NCI-H2107 treated with DMSO at 0.1 percent for 48 hours (cell line): Measurements from ENCODE around the gene ADGRF4.

Source experiments
- DNase-seq: peaks from one replicate; lab custom pipeline; 2025; ENCODE audit not compliant: unreplicated experiment; lab: John Stamatoyannopoulos, UW

ADGRF4 gene, protein sequence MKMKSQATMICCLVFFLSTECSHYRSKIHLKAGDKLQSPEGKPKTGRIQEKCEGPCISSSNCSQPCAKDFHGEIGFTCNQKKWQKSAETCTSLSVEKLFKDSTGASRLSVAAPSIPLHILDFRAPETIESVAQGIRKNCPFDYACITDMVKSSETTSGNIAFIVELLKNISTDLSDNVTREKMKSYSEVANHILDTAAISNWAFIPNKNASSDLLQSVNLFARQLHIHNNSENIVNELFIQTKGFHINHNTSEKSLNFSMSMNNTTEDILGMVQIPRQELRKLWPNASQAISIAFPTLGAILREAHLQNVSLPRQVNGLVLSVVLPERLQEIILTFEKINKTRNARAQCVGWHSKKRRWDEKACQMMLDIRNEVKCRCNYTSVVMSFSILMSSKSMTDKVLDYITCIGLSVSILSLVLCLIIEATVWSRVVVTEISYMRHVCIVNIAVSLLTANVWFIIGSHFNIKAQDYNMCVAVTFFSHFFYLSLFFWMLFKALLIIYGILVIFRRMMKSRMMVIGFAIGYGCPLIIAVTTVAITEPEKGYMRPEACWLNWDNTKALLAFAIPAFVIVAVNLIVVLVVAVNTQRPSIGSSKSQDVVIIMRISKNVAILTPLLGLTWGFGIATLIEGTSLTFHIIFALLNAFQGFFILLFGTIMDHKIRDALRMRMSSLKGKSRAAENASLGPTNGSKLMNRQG

DNA sequence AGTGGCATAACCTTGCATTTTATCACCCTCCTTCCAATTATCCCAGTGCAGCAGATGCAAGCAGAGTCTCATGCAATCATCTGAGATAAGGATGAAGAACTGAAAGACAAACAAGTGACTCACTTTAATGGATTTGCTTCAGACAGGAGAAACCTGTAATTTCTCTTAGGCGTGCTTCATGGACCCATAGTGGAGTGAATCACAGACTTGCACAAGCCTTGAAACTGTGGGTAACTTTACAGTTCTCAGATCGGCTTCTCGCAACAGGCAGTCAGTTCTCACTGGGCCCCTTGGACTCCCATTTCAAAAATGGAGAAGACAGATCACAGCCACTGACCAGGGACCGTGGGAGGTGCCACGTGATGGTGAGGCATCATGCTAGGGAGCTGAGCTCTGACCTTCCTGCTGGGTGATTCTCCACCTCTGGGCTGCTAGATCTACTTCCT, at the start of gene ADGRF4:
ADGRF4 (plus strand) TSS at position 239 of the 446 bp plus-strand sequence. CDS start 8,666 bp downstream, outside the sequence.
- DNase-seq: no peak

DNA sequence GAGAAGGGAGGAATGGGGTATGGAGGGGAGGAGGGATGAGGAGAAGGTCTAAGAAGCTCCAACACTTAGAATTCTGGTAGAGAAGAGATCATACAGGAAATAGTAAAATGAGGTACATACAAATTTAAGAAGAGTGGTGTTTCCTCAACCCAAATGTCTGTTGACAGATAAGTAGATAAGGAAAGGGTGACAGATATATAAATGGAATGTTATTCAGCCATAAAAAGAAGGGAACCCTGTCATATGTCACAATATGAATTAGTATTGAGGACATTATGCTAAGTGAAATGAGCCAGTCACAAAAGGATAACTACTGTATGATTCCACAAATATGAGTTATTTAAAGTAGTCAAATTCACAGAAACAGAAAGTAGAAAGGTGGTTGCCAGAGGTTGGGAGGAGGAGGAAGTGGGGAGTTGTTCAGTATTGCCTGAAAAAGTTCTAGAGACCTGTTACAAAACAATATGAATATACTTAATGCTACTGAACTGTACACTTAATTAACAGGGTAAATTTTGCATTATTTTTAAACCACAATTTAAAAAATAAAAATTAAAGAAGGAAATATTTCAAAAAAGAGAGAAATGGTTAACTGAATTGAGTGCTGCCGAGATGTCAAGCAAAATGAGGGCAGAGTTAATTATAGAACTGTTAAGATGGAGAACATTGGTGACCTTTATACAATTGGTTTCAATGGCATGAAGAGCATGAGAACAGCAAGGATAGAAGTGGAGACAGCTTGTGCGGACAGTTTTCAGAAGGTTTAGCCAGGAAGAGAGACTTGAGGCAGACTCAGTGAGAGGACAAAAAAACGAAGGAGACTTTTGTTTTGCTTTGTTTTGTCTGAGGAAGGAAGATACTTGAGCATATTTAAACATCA, 47.6 kb upstream of the ADGRF4 start:
- no peak for DNase-seq

DNA sequence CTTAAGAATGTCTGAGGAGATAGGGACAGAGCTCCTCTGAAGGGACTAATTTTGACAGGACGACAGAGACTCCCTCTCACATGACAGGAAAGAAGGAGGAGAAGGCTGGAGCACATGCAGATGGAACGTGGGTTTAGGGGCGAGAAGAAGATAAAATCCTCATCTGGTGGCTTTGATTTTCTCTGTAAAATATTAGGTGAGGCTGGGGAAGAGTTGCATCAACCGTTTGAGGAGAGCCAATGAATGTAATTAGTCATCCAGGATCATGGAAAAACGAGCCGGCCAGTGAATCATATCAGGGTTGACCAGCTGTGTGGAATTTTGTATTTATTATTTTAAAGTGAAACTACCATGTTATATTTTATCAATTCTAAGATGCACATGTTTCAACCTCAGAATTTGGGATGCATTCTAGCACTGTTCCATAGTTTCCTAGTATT, 46.9 kb upstream of the ADGRF4 start:
- DNase-seq: no peak

DNA sequence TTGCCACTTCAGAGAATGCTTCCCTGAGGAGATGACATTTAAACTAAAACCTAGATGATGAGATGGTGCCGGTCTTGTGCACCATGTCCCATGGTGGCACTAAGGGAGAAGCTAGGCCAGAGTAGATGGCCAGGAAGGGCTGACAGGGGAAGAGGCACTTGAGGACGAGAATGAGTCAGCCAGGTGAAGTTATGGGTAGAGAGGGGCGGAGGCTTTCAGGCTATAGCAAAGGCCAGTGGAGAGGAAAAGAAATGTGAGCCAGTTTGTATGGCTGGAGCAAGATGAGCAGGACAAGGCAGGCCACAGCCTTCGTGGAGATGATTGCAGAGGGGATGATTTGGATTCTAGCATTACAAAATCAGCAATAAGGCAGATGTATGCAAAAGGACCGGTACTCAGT, 44.7 kb upstream of the ADGRF4 start:
- DNase-seq: no peak

DNA sequence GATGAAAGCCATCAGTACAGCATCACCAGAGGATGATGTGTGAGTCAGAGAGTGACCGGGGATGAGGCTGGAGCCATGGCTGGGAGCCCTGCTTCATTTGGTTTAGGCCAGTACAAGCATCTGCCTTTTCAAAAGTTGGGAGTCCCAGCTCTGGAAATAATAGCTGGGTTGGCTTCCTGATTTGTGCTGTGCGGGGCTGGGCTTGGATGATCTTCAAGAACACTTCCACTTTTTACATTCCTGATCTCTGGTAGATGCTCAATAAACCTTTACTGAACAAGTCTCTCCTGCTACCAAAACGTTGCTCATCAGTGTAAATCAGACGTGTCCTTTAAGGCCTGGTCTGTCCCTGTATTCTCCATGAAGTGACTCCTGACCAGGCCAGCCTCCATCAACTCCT, 44.1 kb upstream of the ADGRF4 start:
- DNase-seq: no peak

DNA sequence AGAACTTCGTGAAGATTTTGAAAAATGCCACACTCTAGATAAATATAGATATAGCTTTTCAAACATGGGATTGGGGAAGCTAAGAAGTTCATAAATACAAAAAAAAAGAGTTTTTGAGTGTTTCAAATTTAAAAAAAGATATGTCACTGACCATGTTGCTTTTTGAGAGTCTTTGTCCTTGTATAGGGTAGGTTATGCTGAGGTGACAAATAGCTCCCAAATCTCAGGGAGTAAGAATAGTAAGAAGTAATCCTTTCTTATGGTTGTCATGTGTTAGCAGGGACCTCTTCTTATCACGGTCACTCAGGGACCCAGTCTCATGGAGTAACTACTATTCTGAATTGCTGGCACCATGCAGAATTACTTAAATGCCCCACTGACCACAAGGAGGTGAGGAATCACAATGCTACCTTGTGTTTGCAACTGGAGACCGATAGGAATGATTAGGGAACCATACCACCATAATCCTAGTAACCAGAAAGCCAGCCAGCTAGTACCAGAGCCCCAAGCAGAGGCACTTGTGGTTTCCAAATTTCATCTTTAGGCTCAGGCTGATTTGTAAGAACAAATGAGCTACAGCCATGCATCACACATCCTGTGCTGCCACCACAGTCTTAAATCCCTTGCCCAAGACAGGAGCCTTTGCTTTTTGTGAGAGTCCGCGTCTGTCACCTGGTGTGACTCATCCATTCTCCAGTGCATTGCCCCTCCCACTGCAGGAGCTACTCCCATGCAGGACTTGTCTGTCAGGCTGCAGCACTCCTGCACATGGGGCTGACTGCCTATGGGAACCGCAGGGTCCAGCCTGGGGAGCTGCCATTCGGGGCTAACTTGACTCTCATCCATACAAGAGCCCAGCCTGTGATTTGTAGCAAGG, 42.4 kb upstream of the ADGRF4 start:
- DNase-seq: no peak

DNA sequence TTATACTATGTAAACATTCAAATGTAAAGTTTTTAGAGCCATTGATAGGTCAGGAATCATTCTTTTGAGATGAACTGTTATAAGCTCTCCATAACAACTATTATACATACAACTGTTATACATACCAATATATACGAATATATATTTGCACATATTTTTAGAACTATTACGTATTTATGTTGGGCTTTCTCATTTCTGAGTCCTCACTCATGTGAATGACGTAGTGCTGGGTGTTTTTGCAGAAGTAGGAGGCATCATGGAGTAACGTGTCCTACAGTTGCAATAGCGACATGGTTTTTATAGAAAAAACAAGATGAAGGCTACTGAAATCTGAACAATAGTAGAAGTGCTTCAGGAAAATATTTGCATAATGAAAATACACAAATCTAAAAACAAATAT, 36.4 kb upstream of the ADGRF4 start:
- DNase-seq: no peak

DNA sequence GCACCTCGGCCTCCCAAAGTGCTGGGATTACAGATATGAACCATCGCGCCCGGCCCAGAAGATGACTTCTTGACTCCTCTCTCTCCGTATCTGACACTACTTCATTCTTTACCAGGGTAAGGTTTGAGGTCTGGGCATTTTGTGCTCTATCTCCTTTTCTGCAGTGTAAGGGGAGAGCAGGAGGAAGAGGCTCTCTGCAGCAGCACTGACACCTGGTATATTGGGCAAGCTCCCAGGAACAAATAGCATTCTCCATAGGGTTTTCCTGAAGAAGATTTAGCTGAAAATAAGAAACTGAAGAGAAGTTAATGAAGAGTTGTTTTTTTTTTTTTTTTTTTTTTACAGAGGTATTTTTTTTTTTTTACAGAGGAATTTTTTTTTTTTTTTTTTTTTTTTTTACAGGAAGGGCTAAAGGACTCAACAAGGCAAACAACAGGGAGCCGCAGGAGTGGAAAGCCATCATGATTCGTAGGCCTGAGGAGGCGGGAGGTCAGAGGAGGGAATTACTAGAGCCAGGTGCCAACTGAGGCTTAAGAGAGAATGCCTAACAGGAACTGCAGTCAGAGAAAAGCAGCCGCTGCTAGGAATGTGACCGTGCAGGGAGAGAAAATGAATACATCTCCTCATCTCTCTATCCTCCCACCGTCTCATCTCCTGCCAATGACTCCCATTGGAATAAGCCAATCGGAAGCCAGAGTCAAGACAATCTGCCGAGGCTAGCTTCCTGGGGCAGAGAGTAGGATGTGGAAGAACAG, 34.7 kb upstream of the ADGRF4 start:
- DNase-seq: no peak

DNA sequence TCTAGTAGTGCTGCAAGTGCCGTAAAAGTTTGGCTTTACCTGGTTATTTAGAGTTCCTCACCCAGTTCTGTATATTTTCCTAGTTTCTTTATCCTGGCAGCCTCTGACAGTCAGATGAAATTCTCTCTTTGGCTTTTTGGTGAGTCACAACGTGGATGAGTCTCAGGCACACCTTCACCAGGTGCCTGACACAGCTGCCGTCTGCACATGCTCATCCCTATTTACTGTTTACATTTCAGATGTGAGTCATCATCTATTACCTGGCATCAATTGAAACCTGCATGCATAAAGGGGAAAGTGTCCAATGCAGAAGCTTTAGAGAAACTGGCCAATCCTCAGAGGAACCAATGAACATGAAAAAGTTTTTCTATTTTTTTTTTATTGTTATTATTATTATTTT, 33.3 kb upstream of the ADGRF4 start:
- DNase-seq: no peak

DNA sequence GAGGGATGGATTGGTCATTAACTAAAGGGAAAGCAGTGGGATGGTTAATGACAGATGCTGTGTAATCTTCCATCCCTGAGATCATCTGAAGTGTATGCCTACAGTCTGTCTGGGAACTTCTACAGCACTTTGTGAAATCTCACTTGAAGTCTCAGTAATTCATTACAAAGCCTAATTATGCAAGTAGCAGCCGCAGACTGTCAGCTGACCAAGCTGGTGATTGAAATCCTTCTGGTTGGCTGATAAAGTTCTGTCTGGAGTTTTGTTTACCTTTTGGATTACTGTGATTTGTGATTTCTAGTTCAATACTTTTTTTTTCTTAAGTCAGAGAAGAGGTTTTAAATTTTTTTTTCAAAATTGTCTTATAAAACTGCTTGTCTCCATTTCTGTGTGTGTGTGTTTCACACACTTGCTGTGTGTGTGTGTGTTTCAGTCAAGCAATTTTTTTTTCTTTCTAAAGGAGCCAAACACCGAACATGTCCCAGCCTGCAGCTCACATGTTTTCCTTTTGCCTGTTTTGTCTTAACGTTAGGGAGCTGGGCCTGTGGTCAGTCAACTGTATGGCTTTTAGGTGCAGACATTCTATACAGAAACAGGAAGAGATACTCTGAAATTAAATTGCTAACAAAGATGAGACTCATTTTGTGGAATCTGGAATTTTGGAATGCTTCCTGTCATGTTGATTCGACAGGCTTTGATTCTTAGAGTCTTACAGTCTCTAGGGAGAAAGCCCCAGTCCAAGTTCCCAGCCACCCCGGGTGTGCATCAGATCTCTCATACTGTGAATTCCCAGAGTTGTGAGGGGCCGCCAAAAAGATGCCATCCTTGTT, 28.5 kb upstream of the ADGRF4 start:
- no peak for DNase-seq

DNA sequence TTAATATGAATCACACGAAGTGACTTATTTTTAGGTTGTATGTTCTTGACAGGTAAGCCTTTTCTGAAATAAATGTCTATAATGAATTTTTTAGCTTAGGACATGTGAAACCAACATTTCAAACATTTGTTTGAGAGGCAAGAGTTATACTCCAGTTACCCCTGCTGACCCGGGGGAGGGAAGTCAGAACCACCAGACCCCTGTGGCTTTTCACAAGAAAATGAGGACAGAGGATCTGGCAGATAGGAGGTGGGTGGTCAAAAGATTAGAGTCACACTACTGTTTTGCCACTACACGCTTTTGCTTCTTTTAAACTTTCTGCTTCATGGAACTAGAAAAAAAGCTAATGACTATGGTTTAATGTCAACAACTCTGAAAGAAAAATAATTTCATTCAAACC, 27.5 kb upstream of the ADGRF4 start:
- DNase-seq: no peak

DNA sequence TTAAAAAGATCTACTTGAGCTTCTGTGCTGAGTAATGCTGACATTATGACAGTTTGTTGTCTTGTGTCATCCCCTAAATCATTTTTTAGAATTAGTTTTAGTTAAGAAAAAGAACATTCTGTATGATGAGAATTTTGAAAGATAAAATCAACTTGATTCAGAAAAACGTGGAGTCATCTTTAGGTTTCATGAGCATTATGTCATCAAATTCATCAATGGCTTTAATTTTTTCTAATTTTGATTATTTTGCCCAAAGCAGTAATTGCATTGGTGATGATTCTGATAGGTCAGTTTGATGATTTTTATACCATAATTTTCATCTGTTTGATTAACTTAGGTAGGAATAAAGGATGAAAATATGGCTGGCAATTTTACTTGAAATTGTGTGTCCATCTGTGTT, 26.6 kb upstream of the ADGRF4 start:
- DNase-seq: no peak

DNA sequence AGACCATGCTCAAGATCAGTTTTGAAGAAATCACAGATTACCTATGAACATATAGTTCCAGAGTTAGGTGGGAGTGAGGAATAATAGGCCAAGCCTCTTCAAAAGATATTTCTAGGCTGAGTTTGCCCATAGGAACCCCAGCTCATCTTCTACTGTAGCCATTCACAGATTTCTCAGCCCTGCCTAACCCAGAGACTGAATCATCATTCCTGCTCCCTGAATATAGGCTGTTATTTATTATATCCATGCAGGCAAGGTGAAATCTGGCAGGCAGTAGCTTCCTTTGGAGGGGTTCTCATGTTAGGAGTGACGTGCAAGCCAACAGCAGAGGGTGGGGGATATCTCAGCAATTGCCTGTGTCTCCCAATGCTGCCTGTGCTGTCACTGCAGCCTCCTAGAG, 25.6 kb upstream of the ADGRF4 start:
- no peak for DNase-seq

DNA sequence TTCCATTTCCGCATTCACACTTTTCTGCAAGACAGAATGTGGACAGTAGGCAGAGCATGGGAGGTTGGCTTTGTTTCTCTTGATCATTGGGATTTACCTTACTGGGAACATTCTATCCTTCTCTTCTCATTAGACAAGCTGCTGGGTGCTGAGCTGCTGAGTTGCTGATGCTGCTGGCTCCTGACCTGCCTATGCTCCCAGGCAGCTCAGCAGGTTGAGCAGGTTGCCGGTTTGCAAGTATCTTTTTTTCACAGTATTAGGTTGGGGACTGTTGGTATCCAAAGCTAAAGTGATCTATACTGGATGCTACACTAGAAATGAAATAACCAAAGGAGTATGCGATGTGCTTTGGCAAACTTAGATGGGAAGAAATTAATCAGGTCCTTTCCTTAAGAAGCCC, 23.7 kb upstream of the ADGRF4 start:
- no peak for DNase-seq

DNA sequence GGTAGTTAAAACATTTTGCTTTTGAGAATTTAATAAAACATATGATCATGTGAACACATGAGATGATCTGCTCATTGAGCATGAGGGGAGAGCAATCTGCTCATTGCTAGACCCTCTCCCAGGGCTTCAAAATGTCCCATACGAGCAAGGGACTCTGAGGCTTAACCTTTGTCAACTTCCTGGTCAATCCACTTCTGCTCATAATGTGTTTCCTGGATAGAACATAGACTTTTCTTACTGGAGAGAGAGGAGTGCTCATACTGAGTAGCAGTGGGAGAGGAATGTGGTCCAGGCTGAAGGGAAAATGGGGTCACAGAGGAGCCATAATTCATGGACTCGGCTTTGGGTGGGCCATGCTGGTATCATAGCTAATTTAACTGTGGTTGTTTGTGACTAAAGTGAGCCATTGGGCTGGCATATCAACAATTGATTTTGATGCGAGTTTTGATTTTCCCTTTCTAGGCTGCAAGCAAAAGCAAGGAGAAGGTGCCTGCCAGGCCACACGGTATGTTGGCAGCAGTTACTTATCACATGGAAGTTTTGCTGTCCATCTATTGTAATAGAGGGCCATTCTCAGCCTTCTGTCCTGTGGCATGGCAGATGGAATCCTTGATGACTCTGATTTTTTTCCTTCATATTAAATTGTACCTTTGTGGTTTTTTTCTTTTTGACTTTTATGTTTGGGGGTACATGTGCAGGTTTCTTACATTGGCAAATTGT, 20.8 kb upstream of the ADGRF4 start:
- DNase-seq: no peak

DNA sequence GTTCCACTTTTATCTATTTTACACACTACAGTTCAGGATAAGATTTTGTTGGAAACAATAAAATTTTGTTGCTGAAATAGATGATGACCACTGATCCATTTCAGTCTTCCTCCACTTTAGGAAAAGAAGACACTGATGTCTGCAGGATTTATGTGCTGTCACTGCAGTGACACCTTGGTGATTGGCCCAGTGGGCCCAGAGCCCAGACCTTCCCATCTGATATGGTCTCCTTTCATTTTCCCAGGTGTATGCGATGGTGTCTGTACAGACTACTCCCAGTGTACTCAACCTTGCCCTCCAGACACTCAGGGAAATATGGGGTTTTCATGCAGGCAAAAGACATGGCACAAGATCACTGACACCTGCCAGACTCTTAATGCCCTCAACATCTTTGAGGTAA, 19.6 kb upstream of the ADGRF4 start:
- no peak for DNase-seq

DNA sequence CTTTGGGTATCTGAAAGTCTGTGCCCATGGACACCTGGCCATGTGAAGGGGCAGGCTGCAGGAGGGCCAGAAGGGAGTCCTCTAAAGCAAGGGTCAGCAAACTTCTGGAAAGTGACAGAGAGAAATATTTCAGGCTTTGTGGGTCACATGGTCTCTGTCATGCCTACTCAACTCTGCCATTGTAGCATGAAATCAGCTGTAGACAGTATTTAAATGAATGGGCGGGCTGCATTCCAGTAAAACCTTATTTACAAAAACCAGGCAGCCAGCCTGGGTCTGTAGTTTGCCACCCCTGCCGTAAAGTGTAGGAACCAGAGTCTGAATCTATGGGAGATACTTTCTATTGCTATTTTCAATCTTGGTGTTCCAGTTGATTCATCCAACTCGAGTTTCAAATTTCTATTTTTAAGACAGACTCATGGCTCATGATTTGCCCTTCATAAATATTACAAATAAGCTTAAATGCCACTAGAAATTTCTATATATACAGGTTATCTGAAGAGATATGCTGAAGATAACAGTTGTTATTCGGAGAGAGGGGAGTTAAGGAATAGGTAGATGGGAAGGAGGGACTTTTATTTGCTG, 19.0 kb upstream of the ADGRF4 start:
- no peak for DNase-seq

DNA sequence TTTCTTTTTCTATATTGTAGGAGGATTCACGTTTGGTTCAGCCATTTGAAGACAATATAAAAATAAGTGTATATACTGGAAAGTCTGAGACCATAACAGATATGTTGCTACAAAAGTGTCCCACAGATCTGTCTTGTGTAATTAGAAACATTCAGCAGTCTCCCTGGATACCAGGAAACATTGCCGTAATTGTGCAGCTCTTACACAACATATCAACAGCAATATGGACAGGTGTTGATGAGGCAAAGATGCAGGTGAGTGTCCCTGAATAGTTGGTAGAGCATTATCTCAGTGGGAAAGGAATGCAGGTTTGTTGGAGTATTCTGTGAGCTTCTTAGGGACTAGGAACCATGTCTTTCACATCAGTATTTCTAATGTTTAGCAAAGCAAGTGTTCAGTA, 18.3 kb upstream of the ADGRF4 start:
- no peak for DNase-seq
